Brain microvascular endothelial cell (primary cell): ENCODE data around the gene ELOVL6.

Experiments
- DNase-seq: peaks from one replicate; pipeline ENCODE4 v3.0.0-alpha.2; 2020
- H3K27ac ChIP-seq: fragments of 250-450 bp; sonication (Bioruptor Pico); 2 replicates; pipeline ENCODE4 v1.5.1; 2020; ENCODE audit warnings: mild to moderate bottlenecking, moderate library complexity
- H3K27me3 ChIP-seq: fragments of 250-450 bp; sonication (Bioruptor Pico); replicated peaks from 2 replicates; pipeline ENCODE4 v1.5.1; 2020; ENCODE audit warnings: mild to moderate bottlenecking
- H3K36me3 ChIP-seq: fragments of 250-450 bp; sonication (Bioruptor Pico); replicated peaks from 2 replicates; pipeline ENCODE4 v1.5.1; 2020; ENCODE audit warnings: mild to moderate bottlenecking
- H3K4me3 ChIP-seq: 2 replicates; pipeline ENCODE4 v1.5.1; 2011; ENCODE audit warnings: low read depth, mild to moderate bottlenecking, control low read depth, low read length, moderate library complexity
- CTCF ChIP-seq: IDR thresholded peaks from 2 replicates; pipeline ENCODE4 v1.5.1; 2011; ENCODE audit warnings: low read depth, mild to moderate bottlenecking, moderate library complexity, low read length, control low read depth, inconsistent platforms; ENCODE audit errors: missing control alignments
- in situ Hi-C: cut with HindIII; loops from 2 replicates; pipeline ENCODE4 v1.10.0; 2017; ENCODE audit warnings: low sequenced_read_pairs, low pct_ligation_motif_present

The ELOVL6 gene

GRCh38 chr4:110064934-110065333, 133.5 kb downstream of the ELOVL6 start:
- Histone ChIP-seq H3K4me3 (no peak overlapping the region), H3K27ac (no peak overlapping the region), H3K27me3 (no peaks in the 10 kb centered on the region), H3K36me3 (no peaks in the 10 kb centered on the region)
- in situ Hi-C loops: no loop called here
- DNase-seq: no peak
- no peak for TF ChIP-seq CTCF

GRCh38 chr4:110064295-110064694, 134.1 kb downstream of the ELOVL6 start:
- no peak for DNase-seq
- Histone ChIP-seq H3K27ac (no peak overlapping the region), H3K36me3 (no peaks in the 10 kb centered on the region), H3K27me3 (no peaks in the 10 kb centered on the region), H3K4me3 (no peak overlapping the region)
- in situ Hi-C loops: no loop called here
- no peak for TF ChIP-seq CTCF

- DNase-seq: no peak
- in situ Hi-C loops: no loop called here
- H3K27ac ChIP-seq: no peak overlapping the region
- TF ChIP-seq CTCF: no peak
- H3K36me3 ChIP-seq: no peaks in the 10 kb centered on the region
- H3K27me3 ChIP-seq: no peaks in the 10 kb centered on the region
- no peak overlapping the region for H3K4me3 ChIP-seq
Measured at GRCh38 chr4:110062166-110062565, 136.2 kb downstream of the ELOVL6 start.

GRCh38 chr4:110061076-110061475, 137.3 kb downstream of the ELOVL6 start:
- TF ChIP-seq CTCF: no peak
- no peaks in the 10 kb centered on the region for H3K27me3 ChIP-seq
- H3K27ac ChIP-seq: no peak overlapping the region
- H3K4me3 ChIP-seq: no peak overlapping the region
- in situ Hi-C loops: no loop called here
- H3K36me3 ChIP-seq: no peaks in the 10 kb centered on the region
- DNase-seq: no peak

GRCh38 chr4:110059556-110060191, 138.7 kb downstream of the ELOVL6 start:
- Histone ChIP-seq H3K36me3 (no peaks in the 10 kb centered on the region), H3K4me3 (no peak overlapping the region), H3K27me3 (no peaks in the 10 kb centered on the region), H3K27ac (no peak overlapping the region)
- no peak for TF ChIP-seq CTCF
- DNase-seq: no peak
- in situ Hi-C loops: no loop called here

- Histone ChIP-seq H3K27ac (no peak overlapping the region), H3K36me3 (no peaks in the 10 kb centered on the region), H3K4me3 (no peak overlapping the region), H3K27me3 (no peaks in the 10 kb centered on the region)
- in situ Hi-C loops: no loop called here
- no peak for TF ChIP-seq CTCF
- DNase-seq: no peak
Measured at GRCh38 chr4:110058677-110059076, 139.7 kb downstream of the ELOVL6 start.
